GM12875 (cell line): ENCODE measurements around the gene EXOC6.
A peak's percentile ranks its signal among the peaks of the same experiment; 100 is the strongest.

Source experiments
- H3K4me3 ChIP-seq: one replicate; pipeline ENCODE4 v1.5.1; 2011; ENCODE audit warnings: low read depth, low read length, control low read depth
- TF ChIP-seq, protein P1 (sequence below): IDR thresholded peaks from 2 replicates; pipeline ENCODE4 v1.5.1; 2011; ENCODE audit warnings: low read depth, mild to moderate bottlenecking, control low read depth, inconsistent platforms, low read length, moderate library complexity, borderline replicate concordance; ENCODE audit not compliant: insufficient read depth

Gene EXOC6

DNA sequence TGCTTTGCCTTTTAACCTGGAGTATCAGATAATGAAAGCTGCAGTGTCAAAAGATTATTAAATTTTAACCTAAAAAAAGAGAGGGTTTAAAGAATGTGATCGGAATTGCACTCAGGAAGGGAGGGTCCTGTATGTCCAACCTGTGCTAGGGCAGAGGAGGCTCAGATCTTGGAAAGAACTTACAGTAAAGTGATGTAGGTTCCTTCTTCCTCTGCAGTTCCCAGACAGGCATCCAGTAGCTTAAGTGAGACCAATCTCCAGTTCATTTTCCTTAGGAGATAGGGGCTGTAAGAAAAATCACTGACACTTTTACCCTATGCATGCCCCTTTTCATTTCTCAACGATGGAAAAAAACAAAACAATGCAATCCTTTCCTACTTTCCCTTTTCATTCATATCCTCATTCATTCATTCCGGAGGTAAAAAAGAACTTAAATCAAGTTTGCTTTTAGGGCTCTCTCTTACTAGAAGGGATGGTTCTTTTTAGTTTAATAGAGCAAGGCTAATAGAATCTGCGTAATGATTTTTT lies 28.3 kb downstream of the EXOC6 start:
- TF ChIP-seq, protein P1, sequence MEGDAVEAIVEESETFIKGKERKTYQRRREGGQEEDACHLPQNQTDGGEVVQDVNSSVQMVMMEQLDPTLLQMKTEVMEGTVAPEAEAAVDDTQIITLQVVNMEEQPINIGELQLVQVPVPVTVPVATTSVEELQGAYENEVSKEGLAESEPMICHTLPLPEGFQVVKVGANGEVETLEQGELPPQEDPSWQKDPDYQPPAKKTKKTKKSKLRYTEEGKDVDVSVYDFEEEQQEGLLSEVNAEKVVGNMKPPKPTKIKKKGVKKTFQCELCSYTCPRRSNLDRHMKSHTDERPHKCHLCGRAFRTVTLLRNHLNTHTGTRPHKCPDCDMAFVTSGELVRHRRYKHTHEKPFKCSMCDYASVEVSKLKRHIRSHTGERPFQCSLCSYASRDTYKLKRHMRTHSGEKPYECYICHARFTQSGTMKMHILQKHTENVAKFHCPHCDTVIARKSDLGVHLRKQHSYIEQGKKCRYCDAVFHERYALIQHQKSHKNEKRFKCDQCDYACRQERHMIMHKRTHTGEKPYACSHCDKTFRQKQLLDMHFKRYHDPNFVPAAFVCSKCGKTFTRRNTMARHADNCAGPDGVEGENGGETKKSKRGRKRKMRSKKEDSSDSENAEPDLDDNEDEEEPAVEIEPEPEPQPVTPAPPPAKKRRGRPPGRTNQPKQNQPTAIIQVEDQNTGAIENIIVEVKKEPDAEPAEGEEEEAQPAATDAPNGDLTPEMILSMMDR: no peak
- H3K4me3 ChIP-seq: no peak overlapping the region

DNA sequence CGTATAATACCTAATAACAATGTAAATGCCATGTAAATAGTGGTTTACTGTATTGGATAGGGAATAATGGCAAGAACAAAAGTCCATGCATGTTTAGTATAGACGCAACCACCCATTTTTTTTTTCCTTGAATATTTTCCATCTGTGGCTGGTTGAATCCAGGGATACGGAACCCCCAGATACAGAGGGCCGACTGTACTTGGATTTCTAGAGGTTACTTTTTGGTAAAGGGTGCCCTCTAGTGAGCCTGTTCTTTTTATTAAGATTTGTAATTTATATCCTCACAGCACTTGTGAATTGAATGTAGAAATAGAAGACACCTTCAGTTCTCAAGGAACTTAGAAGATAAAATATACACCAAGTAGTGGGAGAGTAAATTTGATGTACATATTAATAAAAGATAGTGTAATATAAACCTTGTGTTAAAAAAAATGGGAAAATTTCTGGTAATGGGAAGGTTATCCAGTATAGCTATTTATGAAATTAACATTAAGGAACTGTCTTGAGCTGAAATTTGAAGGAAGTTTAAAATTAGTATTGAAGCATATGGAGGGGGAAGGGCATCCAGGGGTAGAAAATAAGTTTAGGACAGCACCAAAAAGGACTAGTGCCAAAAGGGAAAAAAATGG lies 32.0 kb downstream of the EXOC6 start:
- no peak overlapping the region for H3K4me3 ChIP-seq
- TF ChIP-seq, protein P1: peak; percentile 25; the same call in 1 of the 2 replicates

DNA sequence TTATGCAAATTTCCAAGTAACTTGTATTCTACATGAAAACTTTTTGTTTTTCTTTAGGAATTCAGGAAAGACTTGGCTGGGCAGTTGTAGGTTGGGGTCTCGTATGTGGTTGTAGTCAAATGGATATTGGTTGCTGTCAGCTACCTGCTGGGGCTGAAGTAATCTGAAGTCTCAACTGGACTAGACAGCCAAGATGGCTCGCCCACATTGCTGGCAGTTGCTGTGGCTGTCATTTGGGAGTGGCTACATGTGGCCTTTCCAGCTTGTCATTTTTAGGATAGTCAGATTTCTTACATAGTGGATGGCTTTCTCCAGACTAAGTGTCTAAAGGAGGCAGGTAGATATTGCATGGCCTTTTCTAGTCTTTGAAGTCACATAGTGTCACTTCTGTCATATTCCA lies 32.6 kb downstream of the EXOC6 start:
- H3K4me3 ChIP-seq: no peak overlapping the region
- TF ChIP-seq, protein P1: no peak

DNA sequence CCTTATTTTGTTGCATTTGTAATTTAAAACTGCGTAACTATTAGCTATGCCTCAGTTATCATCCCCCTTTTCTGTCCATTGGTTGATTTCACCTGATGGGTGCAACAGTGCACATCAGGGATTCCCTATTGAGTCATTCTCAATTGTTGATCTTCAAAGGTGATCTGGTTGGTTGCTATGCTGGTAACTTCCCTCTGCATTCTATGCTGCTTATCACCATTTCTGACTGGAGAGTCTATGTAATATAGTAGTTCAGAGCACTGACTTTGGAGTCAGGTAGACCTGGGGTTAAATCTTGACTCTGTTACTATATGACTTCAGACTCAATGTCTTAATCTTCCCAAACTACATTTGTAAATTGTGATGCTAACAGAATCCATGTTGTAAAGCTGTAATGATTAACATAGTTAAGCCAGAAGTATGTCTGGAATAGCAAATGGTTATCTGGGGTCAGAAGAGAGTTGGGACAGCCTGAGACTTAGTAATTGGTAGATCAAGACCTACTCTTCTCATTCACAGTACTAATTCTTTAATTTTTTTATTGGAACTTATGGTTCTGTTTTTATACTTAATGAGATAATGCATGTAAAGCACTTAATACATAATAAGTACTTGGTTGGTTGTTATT lies 38.1 kb downstream of the EXOC6 start:
- H3K4me3 ChIP-seq: no peak overlapping the region
- TF ChIP-seq, protein P1: no peak

DNA sequence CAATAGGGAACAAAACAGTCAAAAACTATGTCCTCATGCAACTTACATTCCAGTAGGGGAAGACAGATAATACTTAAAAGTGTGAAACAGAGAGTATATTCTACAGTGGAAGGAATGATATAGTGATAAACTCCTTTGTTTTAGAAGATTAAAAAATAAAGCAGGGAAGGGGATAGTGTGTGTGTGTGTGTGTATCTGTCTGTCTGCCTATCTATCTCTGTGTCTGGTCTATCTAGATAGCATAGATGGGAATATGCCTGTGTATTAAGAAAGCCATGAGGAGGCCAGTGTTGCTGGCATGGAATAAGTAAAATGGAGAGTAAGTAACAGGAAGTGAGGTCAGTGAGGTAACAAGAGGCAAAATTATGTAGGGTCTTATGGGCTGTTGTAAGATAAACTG lies 42.2 kb downstream of the EXOC6 start:
- no peak overlapping the region for H3K4me3 ChIP-seq
- TF ChIP-seq, protein P1: no peak

DNA sequence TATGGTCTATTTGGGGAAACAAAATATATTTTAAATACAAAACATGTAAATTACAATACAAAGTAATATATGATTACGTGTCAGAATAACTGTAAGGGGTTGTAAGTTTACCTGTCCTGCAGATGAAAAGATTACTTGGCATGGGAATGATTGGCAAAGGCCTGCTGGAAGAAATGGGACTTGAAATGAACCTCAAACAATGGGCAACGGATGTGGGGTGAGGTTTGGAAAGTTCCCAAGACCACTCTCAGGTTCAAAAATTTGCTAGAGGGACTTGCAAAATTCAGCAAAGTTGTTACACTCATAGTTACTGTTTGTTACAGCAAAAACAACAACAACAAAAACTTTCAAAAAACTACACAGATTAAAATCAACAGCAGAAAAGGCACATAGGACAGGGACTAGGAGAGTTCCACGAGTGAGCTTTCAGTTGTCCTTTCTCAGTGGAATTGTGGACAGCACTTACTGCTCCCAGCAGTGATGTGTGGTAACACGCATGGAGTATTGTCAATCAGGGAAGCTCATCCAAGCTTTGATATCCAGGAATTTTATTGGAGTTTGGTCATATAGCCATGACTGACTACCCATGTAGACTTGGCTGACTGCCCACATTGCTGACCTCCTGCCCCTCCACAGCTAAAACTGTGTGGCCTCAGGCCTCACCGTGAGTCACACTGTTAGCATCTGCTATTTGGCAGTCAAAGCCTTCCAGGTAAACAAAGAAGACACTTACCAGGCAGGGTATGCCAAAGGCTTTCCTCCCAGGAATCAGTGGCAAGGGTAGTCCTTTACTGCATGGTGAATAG lies 43.8 kb downstream of the EXOC6 start:
- TF ChIP-seq, protein P1: no peak
- no peak overlapping the region for H3K4me3 ChIP-seq
